Smooth muscle cell of the brain vasculature (primary cell): ENCODE data around the gene CDH23.

Experiments used
- DNase-seq: peaks from one replicate; pipeline ENCODE4 v3.0.0-alpha.2; 2012; ENCODE audit warnings: low read depth, low spot score

Gene CDH23

GRCh38 chr10:71564194-71564820 is 167.6 kb downstream of the CDH23 start:
- DNase-seq, result no peak

DNA sequence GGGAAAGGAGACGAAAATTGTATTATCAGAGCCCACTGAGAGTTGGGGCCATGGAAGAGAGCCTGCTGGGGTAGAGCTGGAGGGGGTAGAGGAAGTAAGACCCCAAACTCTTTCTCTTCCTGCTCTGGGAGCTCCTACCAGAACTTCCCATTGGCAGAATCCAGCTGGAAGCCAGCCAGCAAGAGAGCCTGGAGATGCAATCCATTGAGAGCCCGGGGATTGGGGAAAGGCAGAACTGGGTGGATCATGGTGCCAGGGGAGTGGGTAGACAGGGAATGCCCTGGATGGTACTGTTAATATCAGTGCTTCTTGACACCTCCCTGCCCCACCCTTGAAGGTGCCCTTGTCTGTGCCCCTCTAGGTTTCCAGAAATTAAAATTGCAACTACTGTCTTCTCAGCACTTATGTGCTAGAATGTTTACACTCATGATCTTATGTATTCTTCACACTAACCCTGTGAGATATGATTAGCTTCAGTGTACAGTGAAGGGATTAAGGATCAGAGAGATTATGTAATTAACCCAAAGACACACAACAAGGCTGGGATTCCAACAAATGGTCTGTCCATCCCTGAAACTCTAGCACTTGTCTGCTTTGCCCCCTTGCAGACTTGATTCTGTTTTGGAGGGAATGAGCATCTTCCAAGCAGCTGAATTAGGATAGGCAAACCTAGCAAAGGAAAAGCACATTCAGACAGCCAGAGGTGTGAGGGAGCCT is 168.7 kb downstream of the CDH23 start:
- no peak for DNase-seq

GRCh38 chr10:71567006-71567405 is 170.3 kb downstream of the CDH23 start:
- no peak for DNase-seq

- DNase-seq, result no peak
Observed at GRCh38 chr10:71568896-71569492, 172.3 kb downstream of the CDH23 start.

DNA sequence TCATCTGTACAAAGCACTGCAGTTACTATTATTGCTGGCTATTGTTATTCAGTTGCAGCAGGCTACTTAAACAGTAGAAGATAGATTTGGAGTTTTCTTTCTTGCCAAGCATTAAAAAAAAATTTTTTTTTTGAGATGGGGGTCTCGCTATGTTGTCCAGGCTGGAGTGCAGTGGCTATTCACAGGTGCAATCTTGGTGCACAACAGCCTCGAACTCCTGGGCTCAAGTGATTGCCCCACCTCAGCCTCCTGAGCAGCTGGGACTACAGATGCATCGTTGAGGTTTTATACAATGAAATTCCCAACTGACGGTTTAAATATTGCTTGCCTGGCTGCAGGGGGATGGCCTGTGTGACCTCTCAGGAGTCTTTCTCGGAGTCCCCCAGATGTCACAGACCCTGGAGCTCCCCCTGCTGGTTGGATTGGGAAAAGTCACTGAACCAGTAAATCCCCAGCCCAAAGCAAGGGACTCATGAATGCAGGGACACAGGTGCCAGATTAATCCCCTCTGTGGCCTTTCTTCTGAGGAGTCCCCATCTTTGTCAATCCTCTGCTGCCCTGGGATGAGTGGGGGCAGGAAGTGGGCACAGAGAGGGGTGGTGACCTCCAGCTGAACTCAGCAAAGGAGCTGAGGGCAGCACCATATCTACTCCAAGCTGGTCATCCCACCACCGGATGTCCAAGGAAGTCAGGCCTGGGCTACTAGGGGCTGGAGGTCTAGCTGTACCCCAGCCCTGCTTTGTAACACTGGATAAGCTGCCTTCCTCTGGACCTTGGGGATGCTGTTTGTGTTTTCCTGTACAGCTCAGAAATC is 173.3 kb downstream of the CDH23 start:
- no peak for DNase-seq

DNA sequence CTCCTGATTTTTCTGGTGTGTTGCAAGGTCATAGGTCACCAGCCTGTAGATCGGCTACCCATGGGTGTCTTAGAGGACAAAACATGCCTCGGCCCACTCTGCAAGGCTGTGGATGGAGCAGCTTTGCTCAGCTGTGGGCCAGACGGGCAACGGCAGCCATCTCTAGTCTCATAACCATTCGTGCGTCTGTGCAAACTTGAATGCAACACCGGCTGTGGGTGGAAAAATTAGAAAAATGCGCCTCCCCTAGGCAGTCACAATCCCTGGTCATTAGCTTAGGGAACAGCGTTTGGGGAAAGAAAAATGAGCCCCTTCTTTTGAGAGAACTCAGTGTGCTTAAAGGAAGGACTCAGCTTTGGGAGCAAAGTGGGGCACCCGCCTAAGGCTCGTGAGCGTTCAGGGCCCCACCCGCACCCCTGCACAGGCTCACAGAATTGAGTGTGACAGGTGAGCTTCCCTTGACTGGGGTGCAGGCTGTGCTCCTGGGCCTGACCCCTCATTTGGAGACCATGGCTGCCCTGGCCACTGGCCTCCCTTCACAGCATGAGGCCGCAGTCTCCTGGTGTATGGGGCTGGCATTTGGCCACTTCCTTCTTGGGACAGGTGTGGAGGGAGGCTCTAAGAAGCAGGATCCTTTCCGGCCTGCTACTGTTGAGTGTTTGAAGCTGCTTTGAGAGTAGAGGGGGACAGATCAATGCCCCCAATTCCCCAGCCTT is 174.9 kb downstream of the CDH23 start:
- no peak for DNase-seq

GRCh38 chr10:71572962-71573361 is 176.2 kb downstream of the CDH23 start:
- DNase-seq, result no peak

GRCh38 chr10:71573562-71574518 is 177.1 kb downstream of the CDH23 start:
- no peak for DNase-seq

- no peak for DNase-seq
Observed at GRCh38 chr10:71575451-71575850, 178.7 kb downstream of the CDH23 start.

GRCh38 chr10:71575934-71576801 is 179.4 kb downstream of the CDH23 start:
- DNase-seq, result no peak

DNA sequence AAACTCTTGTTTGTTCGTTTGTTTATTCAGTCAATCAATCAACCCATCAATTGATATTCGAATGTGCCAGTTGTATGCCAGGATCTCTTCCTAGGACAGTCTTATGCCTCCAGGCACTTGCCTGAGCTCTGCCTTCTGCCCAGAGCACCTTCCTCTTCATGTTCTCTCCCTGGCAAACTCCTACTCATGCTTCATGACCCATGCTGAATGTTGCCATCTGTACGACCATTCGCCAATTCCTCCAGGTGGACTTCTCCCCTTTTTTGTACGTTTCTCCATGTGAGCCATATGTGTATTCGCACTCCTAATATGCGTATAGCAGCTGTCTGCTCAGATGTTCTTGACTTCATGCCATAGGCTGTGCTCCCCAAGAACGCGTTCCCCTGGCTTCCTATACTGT is 180.1 kb downstream of the CDH23 start:
- DNase-seq, result no peak

DNA sequence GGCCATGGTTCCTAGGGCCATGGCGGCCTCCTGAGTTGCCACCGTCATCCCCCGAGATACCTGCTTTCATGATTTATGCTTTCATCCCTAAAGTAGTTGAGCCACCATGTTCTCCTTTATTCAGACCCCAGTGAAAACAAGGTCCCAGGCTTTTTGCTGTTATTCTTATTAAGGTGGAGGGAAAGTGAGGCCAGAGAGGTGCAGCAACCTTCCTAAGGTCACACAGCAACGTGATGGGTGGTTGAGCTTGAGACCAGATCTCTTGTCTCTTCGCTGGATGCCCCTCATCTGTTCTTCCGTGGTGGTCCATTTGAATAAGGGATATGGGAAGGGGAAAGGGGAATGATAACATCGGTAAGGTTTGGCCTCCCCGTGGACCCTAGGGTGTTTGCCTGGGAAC is 180.6 kb downstream of the CDH23 start:
- no peak for DNase-seq

- no peak for DNase-seq
Observed at GRCh38 chr10:71578069-71578468, 181.3 kb downstream of the CDH23 start.

GRCh38 chr10:71579668-71580067 is 182.9 kb downstream of the CDH23 start:
- no peak for DNase-seq

DNA sequence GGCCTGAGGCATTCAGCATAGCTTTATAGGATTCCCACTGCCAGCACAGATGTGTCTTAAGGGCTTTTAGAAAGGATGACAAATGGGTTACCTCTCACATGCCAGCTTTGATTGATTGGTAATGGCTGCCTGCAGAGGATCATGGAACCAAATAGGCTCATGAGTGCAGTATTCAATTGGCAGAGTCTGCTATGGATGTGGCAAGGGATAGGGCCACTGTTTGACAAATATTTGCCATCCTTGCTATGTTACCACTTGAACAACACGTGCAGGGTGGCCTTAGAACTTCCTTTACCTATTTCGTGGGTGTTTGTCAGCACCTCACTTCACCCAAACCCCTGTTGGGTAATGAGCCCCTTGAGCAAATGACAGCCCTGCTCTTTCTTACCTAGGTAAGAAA is 183.7 kb downstream of the CDH23 start:
- DNase-seq, result no peak

DNA sequence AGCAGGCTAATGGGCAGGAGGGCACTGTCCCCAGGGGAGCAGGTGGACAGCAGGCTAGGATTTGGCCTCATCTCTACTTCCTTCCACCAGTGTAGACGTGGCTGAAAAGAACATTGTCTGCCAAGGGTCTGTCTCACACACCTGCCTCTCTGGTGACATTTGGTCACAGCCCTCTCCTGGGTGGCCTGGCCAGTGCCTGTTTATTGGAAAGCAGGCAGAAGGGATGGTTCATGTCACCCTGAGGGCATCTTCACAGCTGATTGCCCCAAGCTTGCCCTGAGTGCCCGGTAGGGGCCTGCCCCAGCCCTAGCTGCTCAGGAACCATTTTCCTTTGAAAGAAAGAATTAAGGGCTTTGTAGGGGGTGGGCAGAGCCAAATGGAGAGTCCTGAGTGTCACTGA is 184.2 kb downstream of the CDH23 start:
- no peak for DNase-seq

DNA sequence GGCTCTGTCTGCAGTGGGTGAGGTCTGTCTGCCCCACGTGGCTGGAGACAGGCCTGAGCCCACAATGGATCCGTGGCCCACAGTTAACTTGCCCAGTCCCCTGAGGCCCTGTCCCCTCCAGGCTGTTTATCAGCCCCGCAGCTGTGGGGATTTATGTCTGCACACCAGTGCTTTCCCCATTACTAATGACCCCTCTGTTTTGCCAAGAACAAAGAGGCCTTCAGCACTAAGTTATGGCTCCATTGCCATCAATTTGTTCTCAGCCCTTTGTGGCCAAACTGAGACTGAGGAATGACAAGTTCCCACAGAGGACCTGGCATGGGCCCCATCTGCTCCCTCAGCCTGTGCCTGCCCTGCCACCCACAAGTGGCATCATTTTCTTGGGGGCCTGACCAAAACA is 184.7 kb downstream of the CDH23 start:
- DNase-seq, result no peak

GRCh38 chr10:71582019-71582418 is 185.3 kb downstream of the CDH23 start:
- no peak for DNase-seq
